GM21515 (cell line): ENCODE measurements around the gene WAPL.
A peak's percentile ranks its signal among the peaks of the same experiment; 100 is the strongest.

Source experiments
- ATAC-seq: cut with Tn5 transposase; IDR thresholded peaks from one replicate; pipeline ENCODE4 v1.9.1; 2021; ENCODE audit not compliant: unreplicated experiment

WAPL gene

DNA sequence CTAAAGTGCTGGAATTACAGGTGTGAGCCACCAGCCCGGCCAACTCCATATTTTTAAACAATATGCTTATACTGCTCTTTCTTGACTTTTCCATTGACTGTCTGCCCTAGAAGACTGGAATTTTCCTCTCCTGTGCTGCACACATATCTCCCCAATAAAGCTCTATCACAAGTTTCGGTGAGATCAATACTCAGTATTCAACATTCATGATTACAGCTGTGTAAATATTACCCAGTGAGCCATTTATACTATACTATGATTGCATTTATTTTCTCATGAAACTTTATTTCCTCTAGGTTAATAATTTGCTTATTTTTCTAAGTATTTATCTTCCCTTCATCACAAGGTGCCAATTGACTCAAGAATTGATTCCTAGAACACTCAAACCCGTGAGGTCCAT, 106.5 kb downstream of the WAPL start:
- ATAC-seq = no peak

- peak; percentile 76 for ATAC-seq
Measured at GRCh38 chr10:86413046-86413728, 108.4 kb downstream of the WAPL start.

- peak; percentile 12 for ATAC-seq
Measured at GRCh38 chr10:86411852-86412560, 109.6 kb downstream of the WAPL start.

DNA sequence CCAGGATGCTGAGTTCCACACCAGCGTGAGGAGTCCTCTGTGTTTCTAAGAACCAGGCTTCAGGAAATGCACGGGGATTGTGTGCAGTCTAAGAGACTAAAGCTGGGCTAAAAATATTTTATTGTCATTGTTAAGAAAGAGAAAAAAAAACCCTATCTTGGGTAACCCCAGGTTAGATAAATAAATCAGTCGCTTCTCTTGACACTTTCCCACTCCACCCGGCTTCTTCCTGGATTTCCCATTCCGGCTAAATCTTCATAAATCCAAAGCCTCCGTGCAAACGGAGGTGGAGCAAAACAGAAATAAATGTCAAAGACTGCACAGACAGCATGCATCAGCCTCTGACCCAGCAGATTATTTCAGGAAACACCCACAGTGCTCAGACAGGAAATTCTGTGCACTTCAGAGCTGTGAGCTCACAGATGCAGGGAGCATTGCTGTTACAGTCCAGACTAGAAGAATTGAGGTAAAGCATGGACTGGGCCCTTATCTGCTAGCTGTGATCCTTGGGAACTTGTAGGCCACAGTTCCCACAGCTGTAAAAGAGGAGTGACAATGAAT, 110.2 kb downstream of the WAPL start:
- peak; percentile 54 for ATAC-seq

DNA sequence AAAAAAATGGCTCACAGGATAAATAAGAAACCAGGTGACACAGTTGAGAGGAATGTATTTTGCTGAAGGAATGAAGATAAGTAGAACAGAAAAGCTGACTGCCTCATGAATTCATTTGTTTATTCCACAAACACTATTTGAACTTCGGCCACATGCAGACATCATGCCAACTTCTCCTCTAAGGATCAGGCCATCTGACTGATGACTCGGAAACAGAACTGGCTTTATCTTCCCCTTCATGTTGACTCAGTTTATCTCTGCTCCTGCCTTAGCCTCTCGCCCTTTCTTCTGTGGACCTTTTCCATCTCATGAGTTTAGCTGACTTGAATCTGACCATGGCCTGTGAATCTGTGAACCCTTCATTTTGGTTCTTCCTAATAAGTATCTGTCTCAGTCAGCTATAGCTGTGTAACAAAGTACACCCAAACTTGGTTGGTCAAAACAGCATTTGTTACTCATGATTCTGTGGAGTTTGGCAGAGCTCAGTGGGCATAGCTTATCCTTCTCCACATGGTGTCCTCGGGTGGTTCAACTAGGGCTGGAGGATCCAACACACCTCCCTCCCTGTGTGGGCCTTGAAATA, 111.0 kb downstream of the WAPL start:
- ATAC-seq = no peak

DNA sequence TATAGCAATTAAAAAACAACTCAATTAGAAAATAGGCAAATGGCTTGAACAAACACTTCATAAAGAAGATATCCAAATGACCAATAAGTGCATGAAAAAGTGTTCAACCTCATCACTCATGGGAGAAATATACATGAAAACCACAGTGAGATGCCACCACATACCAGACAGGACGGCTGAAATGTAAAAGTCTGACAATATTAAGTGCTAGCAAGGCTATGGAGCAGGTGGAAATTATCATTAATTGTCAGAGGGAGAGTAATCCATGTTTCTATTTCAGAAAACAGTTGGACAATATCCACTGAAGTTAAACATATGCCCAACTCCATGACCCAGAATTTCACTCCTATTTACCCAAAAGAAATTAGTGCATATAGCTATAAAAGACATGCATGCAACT, 112.4 kb downstream of the WAPL start:
- no peak for ATAC-seq

GRCh38 chr10:86403183-86403797, 118.3 kb downstream of the WAPL start:
- ATAC-seq = no peak

- ATAC-seq = no peak
Measured at GRCh38 chr10:86402283-86402941, 119.2 kb downstream of the WAPL start.

- no peak for ATAC-seq
Measured at GRCh38 chr10:86401588-86402282, 119.9 kb downstream of the WAPL start.

DNA sequence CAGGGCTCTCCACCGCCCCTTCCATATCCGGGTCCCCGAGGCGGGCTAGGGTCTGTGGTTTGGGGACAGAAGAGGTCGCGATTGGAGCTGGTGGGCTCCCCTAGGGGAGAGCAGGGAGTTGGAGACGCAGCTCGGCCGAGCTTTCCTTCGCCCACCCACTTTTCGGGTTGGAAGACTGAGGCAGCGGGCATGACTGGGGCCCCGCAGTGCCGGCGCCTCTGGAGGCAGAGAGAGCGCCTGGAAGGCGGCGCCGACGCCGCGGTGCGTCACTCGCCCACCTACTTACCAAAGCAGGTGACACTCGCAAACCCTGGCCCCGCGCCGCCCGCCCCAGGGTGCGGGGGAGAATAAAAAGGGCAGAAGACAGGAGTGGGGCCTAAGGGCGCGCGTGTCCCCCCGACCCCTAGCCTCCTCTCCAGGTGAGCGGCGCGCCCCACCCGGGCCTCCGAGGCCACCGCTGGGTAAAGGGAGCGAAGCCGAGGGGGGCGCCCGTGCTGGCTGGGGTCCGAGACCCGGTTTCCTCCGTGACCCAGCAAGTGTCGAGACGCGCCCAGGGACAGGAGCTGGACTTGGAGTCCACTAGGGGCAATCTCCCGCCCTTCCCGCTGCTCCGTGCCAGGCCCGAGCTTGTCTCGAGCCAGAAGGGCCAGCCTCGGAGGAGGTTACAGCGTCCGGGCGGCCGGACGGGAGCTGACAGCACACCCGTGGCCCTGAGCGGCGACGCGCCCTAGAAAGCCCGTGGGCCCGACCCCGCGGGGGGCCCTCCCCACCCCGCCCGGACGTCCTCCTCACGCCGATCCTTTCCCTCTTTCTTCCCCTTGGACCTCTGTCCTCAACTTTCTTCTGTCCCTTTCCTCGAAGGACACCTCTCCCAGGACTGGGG, 120.6 kb downstream of the WAPL start:
- ATAC-seq = peak; percentile 35

- peak; percentile 88 for ATAC-seq
Measured at GRCh38 chr10:86399879-86400704, 121.5 kb downstream of the WAPL start.

DNA sequence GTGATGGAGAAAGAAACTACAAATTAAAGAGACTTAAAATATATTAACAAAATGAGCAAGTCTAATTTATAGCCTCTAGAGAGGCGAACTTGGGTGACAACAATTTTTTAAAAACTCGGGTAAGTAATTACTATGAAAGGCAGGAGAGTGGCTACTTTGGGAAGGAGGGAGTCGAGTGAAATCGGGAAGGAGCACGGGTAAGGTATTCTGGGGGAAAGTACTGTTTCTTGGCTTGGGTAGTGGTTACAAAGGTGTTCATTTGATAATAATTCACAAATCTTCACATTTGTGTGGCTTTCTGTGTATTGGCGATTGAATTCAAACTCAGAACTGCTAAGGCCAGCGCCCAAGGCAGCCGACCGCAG, 122.1 kb downstream of the WAPL start:
- ATAC-seq = no peak

DNA sequence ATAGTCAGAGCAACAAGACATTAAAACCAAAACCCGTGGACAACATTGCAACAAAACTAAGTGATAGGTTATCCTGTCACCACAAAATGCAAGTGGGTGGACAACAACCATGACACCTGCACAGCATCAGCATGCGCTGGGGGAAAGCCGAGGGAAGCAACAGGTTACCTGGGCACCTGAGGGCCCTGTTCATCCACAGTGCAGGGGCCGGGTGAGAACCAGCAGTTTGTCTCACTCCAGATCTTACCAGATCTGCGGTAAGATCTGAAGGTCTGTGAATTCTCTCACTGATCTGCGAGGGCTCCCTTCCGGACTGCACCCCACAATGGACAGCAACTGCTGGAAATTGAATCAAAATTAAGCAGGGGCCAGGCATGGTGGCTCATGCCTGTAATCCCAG, 124.5 kb downstream of the WAPL start:
- no peak for ATAC-seq

- no peak for ATAC-seq
Measured at GRCh38 chr10:86393862-86394455, 127.6 kb downstream of the WAPL start.

DNA sequence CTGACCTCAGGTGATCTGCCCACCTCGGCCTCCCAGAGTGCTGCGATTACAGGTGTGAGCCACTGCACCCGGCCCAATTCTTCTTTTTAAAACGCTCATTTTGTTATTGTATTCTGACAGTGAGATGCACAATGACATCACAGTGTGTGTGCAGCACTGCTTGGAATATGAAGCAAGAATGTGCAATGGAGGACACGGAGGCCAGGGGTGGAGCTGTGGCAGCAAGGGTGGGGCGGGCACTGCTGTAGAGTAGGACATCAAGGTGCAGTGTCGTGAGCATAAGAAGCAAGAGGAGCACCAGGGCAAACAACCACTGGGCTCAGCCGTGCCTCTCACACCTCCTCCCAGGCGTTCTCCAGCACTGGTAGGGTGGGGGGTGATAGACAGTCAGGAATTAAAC, 128.2 kb downstream of the WAPL start:
- ATAC-seq = no peak

- ATAC-seq = peak; percentile 54
Measured at GRCh38 chr10:86392723-86393094, 128.9 kb downstream of the WAPL start.

- no peak for ATAC-seq
Measured at GRCh38 chr10:86391986-86392722, 129.4 kb downstream of the WAPL start.
